Measurements from ENCODE around the gene SNAP25.

The SNAP25 gene

GRCh38 chr20:10342152-10342551 is 123.5 kb downstream of the SNAP25 start:
- DNase-seq = no peak

- no peak for DNase-seq
Observed at GRCh38 chr20:10344953-10345352, 126.3 kb downstream of the SNAP25 start.

- no peak for DNase-seq
Observed at GRCh38 chr20:10347086-10347880, 128.7 kb downstream of the SNAP25 start.

GRCh38 chr20:10349118-10349517 is 130.5 kb downstream of the SNAP25 start:
- no peak for DNase-seq

- DNase-seq = no peak
Observed at GRCh38 chr20:10350188-10350842, 131.7 kb downstream of the SNAP25 start.

GRCh38 chr20:10352934-10353824 is 134.5 kb downstream of the SNAP25 start:
- no peak for DNase-seq

GRCh38 chr20:10356628-10357027 is 138.0 kb downstream of the SNAP25 start:
- DNase-seq = no peak
